ENCODE results near the gene ALG10B. TPM values are rescaled to one million over a fixed set of nuclear protein-coding genes. Genes with fewer than 3 reads are reported as not detected.
A peak's percentile ranks its signal among the peaks of the same experiment; 100 is the strongest.
"Not testable (repeated sequence)": the region's sequence is repeated elsewhere in the genome, so short reads cannot be mapped to it uniquely, and the experiment has no call there.

The ALG10B gene
- total RNA-seq (12.1 TPM), polyA plus RNA-seq (2.3 TPM)

- Histone ChIP-seq H3K4me3 (ENCODE audit: low read depth, low read length) (peak within 1 kb of the TSS; percentile 46), H3K4me1 (ENCODE audit: insufficient read depth) (no peaks in the 10 kb centered on the region), H3K27ac (ENCODE audit: low read depth) (peak within 1 kb of the TSS; percentile 15), H3K36me3 (ENCODE audit: insufficient read depth) (no peaks in the 10 kb centered on the region)
- under 1% methylated on average over 42 of the region's 42 CpGs for WGBS
- DNase-seq (ENCODE audit: extremely low spot score): peak; percentile 96
Observed at GRCh38 chr12:38316391-38317129, at the start of gene ALG10B. Gene ALG10B (plus strand): TSS chr12:38316774. CDS start chr12:38316894, 120 bp downstream.

- no peaks in the 10 kb centered on the region for H3K4me1 ChIP-seq (ENCODE audit: insufficient read depth)
- no peak overlapping the region for H3K4me3 ChIP-seq (ENCODE audit: low read depth, low read length)
- DNase-seq (ENCODE audit: extremely low spot score): no peak
- no peak overlapping the region for H3K27ac ChIP-seq (ENCODE audit: low read depth)
- H3K36me3 ChIP-seq (ENCODE audit: insufficient read depth): no peaks in the 10 kb centered on the region
Observed at GRCh38 chr12:38268612-38269011, 48.0 kb upstream of the ALG10B start.

- Histone ChIP-seq H3K27ac (ENCODE audit: low read depth) (no peak overlapping the region), H3K4me3 (ENCODE audit: low read depth, low read length) (no peak overlapping the region), H3K4me1 (ENCODE audit: insufficient read depth) (no peaks in the 10 kb centered on the region), H3K36me3 (ENCODE audit: insufficient read depth) (no peaks in the 10 kb centered on the region)
- WGBS: 40% methylated on average over 1 of the region's 1 CpG
- DNase-seq (ENCODE audit: extremely low spot score): no peak
Observed at GRCh38 chr12:38269897-38270296, 46.7 kb upstream of the ALG10B start.

- DNase-seq (ENCODE audit: extremely low spot score): no peak
- no peak overlapping the region for H3K4me3 ChIP-seq (ENCODE audit: low read depth, low read length)
- H3K4me1 ChIP-seq (ENCODE audit: insufficient read depth): no peaks in the 10 kb centered on the region
- H3K27ac ChIP-seq (ENCODE audit: low read depth): no peak overlapping the region
- 34% methylated on average over 2 of the region's 2 CpGs for WGBS
- no peaks in the 10 kb centered on the region for H3K36me3 ChIP-seq (ENCODE audit: insufficient read depth)
Observed at GRCh38 chr12:38279756-38280155, 36.8 kb upstream of the ALG10B start.

- Histone ChIP-seq H3K4me3 (ENCODE audit: low read depth, low read length) (no peak overlapping the region), H3K4me1 (ENCODE audit: insufficient read depth) (no peaks in the 10 kb centered on the region), H3K27ac (ENCODE audit: low read depth) (no peak overlapping the region), H3K36me3 (ENCODE audit: insufficient read depth) (no peaks in the 10 kb centered on the region)
- DNase-seq (ENCODE audit: extremely low spot score): no peak
Observed at GRCh38 chr12:38282886-38283285, 33.7 kb upstream of the ALG10B start.

GRCh38 chr12:38289396-38289795 lies 27.2 kb upstream of the ALG10B start:
- H3K4me1 ChIP-seq (ENCODE audit: insufficient read depth): no peaks in the 10 kb centered on the region
- WGBS: 73% methylated on average over 2 of the region's 2 CpGs
- H3K27ac ChIP-seq (ENCODE audit: low read depth): no peak overlapping the region
- no peaks in the 10 kb centered on the region for H3K36me3 ChIP-seq (ENCODE audit: insufficient read depth)
- DNase-seq (ENCODE audit: extremely low spot score): no peak
- no peak overlapping the region for H3K4me3 ChIP-seq (ENCODE audit: low read depth, low read length)

- Histone ChIP-seq H3K4me1 (ENCODE audit: insufficient read depth) (no peaks in the 10 kb centered on the region), H3K4me3 (ENCODE audit: low read depth, low read length) (no peak overlapping the region), H3K36me3 (ENCODE audit: insufficient read depth) (no peaks in the 10 kb centered on the region), H3K27ac (ENCODE audit: low read depth) (no peak overlapping the region)
- no peak for DNase-seq (ENCODE audit: extremely low spot score)
- WGBS: 60% methylated on average over 4 of the region's 4 CpGs
Observed at GRCh38 chr12:38291160-38291559, 25.4 kb upstream of the ALG10B start.

- not testable (repeated sequence) for H3K4me1 ChIP-seq (ENCODE audit: insufficient read depth); H3K4me3 ChIP-seq (ENCODE audit: low read depth, low read length); H3K27ac ChIP-seq (ENCODE audit: low read depth); DNase-seq (ENCODE audit: extremely low spot score); H3K36me3 ChIP-seq (ENCODE audit: insufficient read depth)
- WGBS: 10% methylated on average over 1 of the region's 1 CpG
Observed at GRCh38 chr12:38302972-38303371, 13.6 kb upstream of the ALG10B start.

GRCh38 chr12:38321966-38322365 lies 5.4 kb downstream of the ALG10B start:
- not testable (repeated sequence) for H3K36me3 ChIP-seq (ENCODE audit: insufficient read depth); H3K27ac ChIP-seq (ENCODE audit: low read depth); H3K4me1 ChIP-seq (ENCODE audit: insufficient read depth); H3K4me3 ChIP-seq (ENCODE audit: low read depth, low read length); DNase-seq (ENCODE audit: extremely low spot score)
- 85% methylated on average over 2 of the region's 2 CpGs for WGBS

- whole genome bisulfite sequencing: 61% methylated on average over 2 of the region's 2 CpGs
- DNase-seq (ENCODE audit: extremely low spot score): no peak
- Histone ChIP-seq H3K27ac (ENCODE audit: low read depth) (no peak overlapping the region), H3K4me3 (ENCODE audit: low read depth, low read length) (no peak overlapping the region), H3K36me3 (ENCODE audit: insufficient read depth) (no peaks in the 10 kb centered on the region), H3K4me1 (ENCODE audit: insufficient read depth) (no peaks in the 10 kb centered on the region)
Observed at GRCh38 chr12:38324912-38325311, 8.3 kb downstream of the ALG10B start.

GRCh38 chr12:38327356-38327755 lies 10.8 kb downstream of the ALG10B start:
- WGBS: 89% methylated on average over 3 of the region's 3 CpGs
- H3K4me3 ChIP-seq (ENCODE audit: low read depth, low read length): no peak overlapping the region
- DNase-seq (ENCODE audit: extremely low spot score): no peak
- H3K4me1 ChIP-seq (ENCODE audit: insufficient read depth): no peaks in the 10 kb centered on the region
- H3K36me3 ChIP-seq (ENCODE audit: insufficient read depth): no peaks in the 10 kb centered on the region
- no peak overlapping the region for H3K27ac ChIP-seq (ENCODE audit: low read depth)

- DNase-seq (ENCODE audit: extremely low spot score): no peak
- Histone ChIP-seq H3K4me1 (ENCODE audit: insufficient read depth) (no peaks in the 10 kb centered on the region), H3K4me3 (ENCODE audit: low read depth, low read length) (no peak overlapping the region), H3K36me3 (ENCODE audit: insufficient read depth) (no peaks in the 10 kb centered on the region), H3K27ac (ENCODE audit: low read depth) (no peak overlapping the region)
- WGBS: 21% methylated on average over 6 of the region's 6 CpGs
Observed at GRCh38 chr12:38328306-38328895, 11.8 kb downstream of the ALG10B start.

GRCh38 chr12:38330414-38330813 lies 13.8 kb downstream of the ALG10B start:
- H3K27ac ChIP-seq (ENCODE audit: low read depth); H3K36me3 ChIP-seq (ENCODE audit: insufficient read depth); H3K4me3 ChIP-seq (ENCODE audit: low read depth, low read length); DNase-seq (ENCODE audit: extremely low spot score); H3K4me1 ChIP-seq (ENCODE audit: insufficient read depth): not testable (repeated sequence)
- WGBS: 89% methylated on average over 25 of the region's 30 CpGs

- H3K4me1 ChIP-seq (ENCODE audit: insufficient read depth): no peaks in the 10 kb centered on the region
- no peak overlapping the region for H3K27ac ChIP-seq (ENCODE audit: low read depth)
- H3K4me3 ChIP-seq (ENCODE audit: low read depth, low read length): no peak overlapping the region
- 89% methylated on average over 1 of the region's 1 CpG for WGBS
- DNase-seq (ENCODE audit: extremely low spot score): no peak
- H3K36me3 ChIP-seq (ENCODE audit: insufficient read depth): no peaks in the 10 kb centered on the region
Observed at GRCh38 chr12:38332814-38333213, 16.2 kb downstream of the ALG10B start.

Measured in urinary bladder (tissue), 4 donors.